Central memory CD8-positive, alpha-beta T cell (primary cell): ENCODE measurements around the gene GJB1.
A peak's percentile ranks its signal among the peaks of the same experiment; 100 is the strongest.
"Not testable (repeated sequence)": the region's sequence is repeated elsewhere in the genome, so short reads cannot be mapped to it uniquely, and the experiment has no call there.

ENCODE experiments used
- ATAC-seq: fragments of 150-1000 bp; cut with Tn5 transposase; replicated peaks from 2 replicates; pipeline ENCODE4 v1.10.0; 2022; ENCODE audit warnings: mild to moderate bottlenecking, moderate FRiP score, moderate number of reproducible peaks; ENCODE audit not compliant: poor library complexity, severe bottlenecking; ENCODE audit errors: extremely low read depth
- DNase-seq, 2 donors: peaks; one replicate each; pipeline ENCODE4 v3.0.0; 2021; ENCODE audit warnings: low spot score in 2 of 2
- H3K27ac Mint-ChIP-seq: one replicate; pipeline ENCODE4 v1.8.0; 2022; ENCODE audit warnings: low read depth, mild to moderate bottlenecking, moderate library complexity, mixed read lengths
- H3K27me3 Mint-ChIP-seq: one replicate; pipeline ENCODE4 v1.8.0; 2022; ENCODE audit warnings: mixed read lengths
- H3K36me3 Mint-ChIP-seq: one replicate; pipeline ENCODE4 v1.8.0; 2022; ENCODE audit warnings: mild to moderate bottlenecking, moderate library complexity, mixed read lengths; ENCODE audit not compliant: insufficient read depth
- H3K4me1 Mint-ChIP-seq: one replicate; pipeline ENCODE4 v1.8.0; 2022; ENCODE audit warnings: mixed read lengths
- H3K4me3 Mint-ChIP-seq: one replicate; pipeline ENCODE4 v1.8.0; 2022; ENCODE audit warnings: mild to moderate bottlenecking, moderate library complexity, mixed read lengths
- H3K9me3 Mint-ChIP-seq: one replicate; pipeline ENCODE4 v1.8.0; 2022; ENCODE audit warnings: mixed read lengths

Gene GJB1

DNA sequence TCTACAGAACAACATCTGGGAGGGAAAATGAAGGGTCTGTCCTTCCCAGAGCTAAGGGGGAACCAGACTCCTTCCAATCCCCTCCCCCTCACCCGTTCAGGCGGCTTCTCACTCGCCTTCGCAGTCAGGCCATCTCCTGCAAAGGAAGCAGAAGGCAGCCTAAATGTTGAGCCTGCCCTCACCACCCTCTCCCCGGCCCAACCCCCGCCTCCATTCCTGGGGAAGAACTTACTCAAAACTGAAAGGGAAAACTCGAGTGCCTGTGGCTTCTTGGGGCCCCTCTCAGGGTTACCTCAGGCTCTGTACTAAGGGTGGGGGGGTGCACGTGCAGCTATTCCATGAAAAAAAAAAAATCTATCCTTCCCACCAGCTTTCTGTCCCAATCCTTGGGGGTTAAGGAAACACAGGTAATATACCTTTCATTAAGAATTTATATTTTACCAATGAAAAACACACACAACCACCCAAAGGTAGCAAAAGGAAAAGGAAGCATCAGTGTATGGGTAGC, 28.5 kb downstream of the GJB1 start:
- Mint-ChIP-seq H3K4me1 (peaks cover 13% of the 10 kb centered on the region), H3K9me3 (no peaks in the 10 kb centered on the region), H3K36me3 (peaks cover 18% of the 10 kb centered on the region), H3K27me3 (no peaks in the 10 kb centered on the region), H3K27ac (no peak overlapping the region), H3K4me3 (no peak overlapping the region)
- DNase-seq (no peak), ATAC-seq (no peak)

DNA sequence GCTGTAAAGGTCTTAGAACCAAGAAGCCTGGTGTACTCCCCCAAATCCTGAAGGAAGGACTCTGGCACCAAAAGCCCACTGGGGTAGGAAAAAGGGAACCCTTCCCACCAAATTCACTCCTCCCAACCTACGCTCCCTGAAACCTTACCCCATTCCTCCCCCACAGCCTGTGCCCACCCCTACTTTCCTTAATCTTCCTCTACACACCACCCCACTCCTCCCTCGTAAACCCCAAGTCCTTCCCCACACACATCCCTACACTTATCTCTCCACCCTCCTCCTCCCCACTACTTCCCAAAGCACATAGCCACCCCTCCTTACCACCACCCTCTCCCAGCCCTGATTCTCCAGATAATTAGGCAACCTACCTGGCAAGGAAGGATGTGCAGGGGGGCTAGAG, 29.2 kb downstream of the GJB1 start:
- Mint-ChIP-seq H3K4me3 (peak overlapping the region; percentile 13), H3K36me3 (peaks cover 16% of the 10 kb centered on the region), H3K9me3 (no peaks in the 10 kb centered on the region), H3K27ac (no peak overlapping the region), H3K4me1 (peaks cover 13% of the 10 kb centered on the region), H3K27me3 (no peaks in the 10 kb centered on the region)
- DNase-seq = no peak
- ATAC-seq = no peak

DNA sequence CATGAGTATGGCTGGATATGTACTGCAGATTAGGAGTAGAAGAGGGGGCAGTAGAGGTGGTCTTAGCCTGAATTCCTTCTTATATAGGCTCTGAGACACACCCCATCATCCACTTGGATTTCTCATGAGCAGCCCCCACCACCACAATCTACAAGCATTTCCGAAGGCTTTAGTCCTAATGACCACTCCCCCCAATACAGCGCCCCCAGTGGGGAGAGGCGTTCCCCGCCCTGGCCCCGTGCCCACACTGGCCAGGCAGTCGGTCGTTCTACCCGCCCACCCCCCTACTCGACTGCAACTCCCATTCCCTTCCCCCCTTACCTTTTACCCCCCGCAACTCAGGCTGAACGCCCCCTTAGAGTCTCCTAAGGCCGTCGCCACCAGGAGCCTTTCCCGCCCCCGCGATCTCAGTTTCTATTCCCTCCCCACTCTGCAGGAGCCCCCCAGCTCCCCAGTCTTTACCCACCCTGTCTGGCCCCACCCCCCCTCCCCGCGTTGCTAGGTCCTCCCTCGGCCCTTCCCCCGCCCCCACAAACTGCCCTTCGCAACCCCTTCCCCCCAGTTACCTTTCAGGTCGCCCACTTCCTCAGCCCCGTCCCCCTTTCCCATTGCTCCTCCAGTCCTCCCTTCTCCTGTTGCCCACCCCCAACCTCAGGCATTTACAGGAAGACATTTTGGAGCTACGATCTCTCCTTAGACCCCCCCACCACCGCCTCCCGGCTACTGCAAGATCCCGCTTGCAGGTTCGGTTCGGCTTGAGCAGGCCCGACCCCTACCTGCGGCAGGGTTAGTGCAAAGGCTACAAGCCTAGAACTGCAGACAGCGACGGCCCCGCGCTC, 30.4 kb downstream of the GJB1 start:
- H3K4me1 Mint-ChIP-seq = peaks cover 13% of the 10 kb centered on the region
- ATAC-seq (no peak), DNase-seq (peak in 1 of 2 donors; percentile 13)
- no peaks in the 10 kb centered on the region for H3K9me3 Mint-ChIP-seq
- no peaks in the 10 kb centered on the region for H3K27me3 Mint-ChIP-seq
- peaks cover 16% of the 10 kb centered on the region for H3K36me3 Mint-ChIP-seq
- H3K27ac Mint-ChIP-seq = peak overlapping the region; percentile 96
- H3K4me3 Mint-ChIP-seq = peak overlapping the region; percentile 81

DNA sequence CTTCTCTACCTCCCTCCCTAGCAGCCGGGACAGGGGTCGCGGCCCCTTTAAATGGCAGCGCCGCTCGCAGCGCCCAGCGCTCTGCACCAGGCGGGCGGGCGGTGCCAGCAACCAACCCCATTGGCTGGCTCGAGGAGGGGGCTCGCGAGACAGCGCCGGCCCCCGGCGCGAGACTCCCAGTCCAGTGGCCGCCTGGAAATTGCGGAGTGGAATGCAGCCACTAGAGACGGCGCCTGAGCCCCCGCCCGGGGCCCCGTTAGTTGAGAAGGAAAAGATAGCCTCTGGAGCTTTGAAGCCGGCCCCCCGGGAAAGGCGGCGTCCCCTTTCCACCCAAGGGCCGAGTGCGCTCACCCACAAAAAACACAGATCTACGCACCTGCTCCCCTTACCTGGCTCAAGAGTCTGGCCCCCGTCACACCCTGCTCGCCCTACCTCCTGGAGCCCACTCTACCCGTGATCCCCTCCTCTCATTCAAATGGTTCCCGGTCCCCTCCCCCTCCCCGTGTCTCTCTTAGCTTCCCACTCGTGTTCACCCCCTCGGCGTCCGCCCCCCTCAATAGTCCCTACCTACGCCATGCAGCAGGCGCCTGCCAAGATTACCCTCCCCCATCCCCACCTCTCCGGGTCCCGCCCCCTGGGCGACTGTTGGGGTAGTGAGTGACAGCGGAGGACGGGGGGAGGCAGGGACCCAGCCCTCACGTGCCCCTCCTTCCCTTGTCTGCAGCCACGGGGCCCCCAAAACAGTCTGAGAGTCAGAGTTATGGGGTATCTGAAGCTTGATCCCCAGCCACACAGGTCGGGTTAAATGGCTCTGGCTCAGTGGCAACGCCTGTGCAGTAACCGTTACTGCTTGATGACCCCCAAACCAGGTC, 31.3 kb downstream of the GJB1 start, which contains the start of gene ZMYM3:
ZMYM3 (minus strand) TSS at position 49 of the 872 bp plus-strand sequence. CDS start 885 bp downstream, outside the sequence.
- ATAC-seq (peak; percentile 79), DNase-seq (peak; percentile 41 to 74)
- H3K9me3 Mint-ChIP-seq = no peaks in the 10 kb centered on the region
- no peaks in the 10 kb centered on the region for H3K27me3 Mint-ChIP-seq
- H3K27ac Mint-ChIP-seq = peak within 1 kb of the TSS; percentile 96
- H3K36me3 Mint-ChIP-seq = peaks cover 16% of the 10 kb centered on the region
- H3K4me1 Mint-ChIP-seq = peaks cover 13% of the 10 kb centered on the region
- H3K4me3 Mint-ChIP-seq = peak within 1 kb of the TSS; percentile 81

DNA sequence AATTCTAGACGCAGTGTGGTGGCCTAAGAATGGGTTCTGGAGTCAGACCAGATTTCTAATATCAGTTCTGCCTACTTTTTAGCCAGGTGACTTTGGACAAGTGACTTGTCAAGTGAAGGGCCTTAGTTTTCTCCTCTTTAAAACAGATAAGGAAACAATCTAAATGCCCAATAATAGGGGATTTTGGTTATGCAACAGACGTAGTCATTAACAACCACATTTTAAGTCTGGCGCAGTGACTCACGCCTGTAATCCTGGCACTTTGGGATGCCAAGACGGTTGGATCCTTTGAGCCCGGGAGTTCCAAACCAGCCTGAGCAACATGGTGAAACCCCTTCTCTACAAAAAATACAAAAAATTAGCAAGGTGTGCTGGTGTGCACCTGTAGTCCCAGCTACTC, 33.0 kb downstream of the GJB1 start:
- H3K27ac Mint-ChIP-seq = peak overlapping the region; percentile 96
- no peaks in the 10 kb centered on the region for H3K9me3 Mint-ChIP-seq

DNA sequence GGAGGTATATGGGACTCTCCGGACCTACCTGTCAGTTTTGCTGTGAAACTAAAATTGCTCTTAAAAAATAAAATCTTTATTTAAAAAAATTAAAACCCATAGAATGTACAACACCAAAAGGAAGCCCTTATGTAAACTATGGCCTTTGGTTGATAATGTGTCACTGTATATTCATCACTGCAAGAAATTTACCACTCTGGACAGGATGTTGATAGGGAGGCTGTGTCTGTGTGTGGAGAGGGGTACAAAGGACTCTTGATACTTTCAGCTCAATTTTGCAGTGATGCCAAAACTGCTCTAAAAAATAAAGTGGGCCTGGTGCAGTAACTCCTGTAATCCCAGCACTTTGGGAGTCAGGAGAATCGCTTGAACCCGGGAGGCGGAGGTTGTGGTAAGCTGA, 33.8 kb downstream of the GJB1 start:
- peak overlapping the region; percentile 96 for H3K27ac Mint-ChIP-seq
- DNase-seq (no peak), ATAC-seq (no peak)
- peaks cover 10% of the 10 kb centered on the region for H3K36me3 Mint-ChIP-seq
- H3K9me3 Mint-ChIP-seq = no peaks in the 10 kb centered on the region
- H3K4me1 Mint-ChIP-seq = peaks cover 13% of the 10 kb centered on the region
- H3K4me3 Mint-ChIP-seq = no peak overlapping the region
- no peaks in the 10 kb centered on the region for H3K27me3 Mint-ChIP-seq

More for the DNA sequence above, 33.0 kb downstream of the GJB1 start:
- Mint-ChIP-seq H3K4me3 (peak overlapping the region; percentile 81), H3K27me3 (no peaks in the 10 kb centered on the region), H3K36me3 (peaks cover 10% of the 10 kb centered on the region), H3K4me1 (peaks cover 13% of the 10 kb centered on the region)
- no peak for DNase-seq
- ATAC-seq = no peak

DNA sequence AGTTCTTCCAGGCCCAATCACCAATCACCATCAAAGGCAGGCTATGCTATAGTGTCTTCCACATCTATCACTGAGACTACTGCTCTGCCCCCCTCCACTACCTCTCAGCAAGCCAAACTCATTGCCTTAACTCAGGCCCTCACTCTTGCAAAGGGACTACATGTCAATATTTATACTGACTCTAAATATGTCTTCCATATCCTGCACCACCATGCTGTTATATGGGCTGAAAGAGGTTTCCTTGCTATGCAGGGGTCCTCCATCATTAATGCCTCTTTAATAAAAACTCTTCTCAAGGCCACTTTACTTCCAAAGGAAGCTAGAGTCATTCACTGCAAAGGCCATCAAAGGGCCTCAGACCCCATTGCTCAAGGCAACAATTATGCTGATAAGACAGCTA, 45.6 kb downstream of the GJB1 start:
- not testable (repeated sequence) for ATAC-seq, H3K9me3 Mint-ChIP-seq

DNA sequence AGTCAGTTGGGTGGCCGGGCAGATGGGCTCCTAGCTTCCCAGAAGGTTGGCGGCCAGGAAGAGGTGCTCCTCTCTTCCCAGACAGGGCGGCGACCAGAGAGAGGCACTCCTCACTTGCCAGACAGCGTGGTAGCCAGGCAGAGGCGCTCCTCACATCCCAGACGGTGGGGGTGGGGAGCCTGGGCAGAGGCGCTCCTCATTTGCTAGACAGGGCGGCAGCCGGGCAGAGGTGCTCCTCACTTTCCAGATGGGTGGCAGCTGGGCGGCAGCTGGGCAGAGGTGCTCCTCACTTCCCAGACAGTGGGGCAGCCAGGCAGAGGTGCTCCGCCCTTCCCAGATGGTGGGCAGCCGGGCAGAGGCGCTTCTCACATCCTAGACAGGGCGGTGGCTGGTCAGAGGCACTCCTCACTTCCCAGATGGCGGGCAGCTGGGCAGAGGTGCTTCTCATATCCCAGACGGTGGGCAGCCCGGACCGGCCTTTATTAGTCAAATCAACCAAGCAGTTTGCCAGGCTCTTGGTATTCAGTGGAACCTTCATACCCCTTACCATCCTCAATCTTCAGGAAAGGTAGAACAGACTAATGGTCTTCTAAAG, 46.9 kb downstream of the GJB1 start:
- Mint-ChIP-seq H3K9me3 (no peaks in the 10 kb centered on the region), H3K4me1 (no peaks in the 10 kb centered on the region), H3K4me3 (no peak overlapping the region), H3K27me3 (no peaks in the 10 kb centered on the region), H3K27ac (no peak overlapping the region), H3K36me3 (no peaks in the 10 kb centered on the region)
- ATAC-seq (no peak), DNase-seq (no peak)

More for the DNA sequence above, 45.6 kb downstream of the GJB1 start:
- H3K4me3 Mint-ChIP-seq, H3K36me3 Mint-ChIP-seq, H3K4me1 Mint-ChIP-seq, H3K27ac Mint-ChIP-seq, H3K27me3 Mint-ChIP-seq, DNase-seq: not testable (repeated sequence)

DNA sequence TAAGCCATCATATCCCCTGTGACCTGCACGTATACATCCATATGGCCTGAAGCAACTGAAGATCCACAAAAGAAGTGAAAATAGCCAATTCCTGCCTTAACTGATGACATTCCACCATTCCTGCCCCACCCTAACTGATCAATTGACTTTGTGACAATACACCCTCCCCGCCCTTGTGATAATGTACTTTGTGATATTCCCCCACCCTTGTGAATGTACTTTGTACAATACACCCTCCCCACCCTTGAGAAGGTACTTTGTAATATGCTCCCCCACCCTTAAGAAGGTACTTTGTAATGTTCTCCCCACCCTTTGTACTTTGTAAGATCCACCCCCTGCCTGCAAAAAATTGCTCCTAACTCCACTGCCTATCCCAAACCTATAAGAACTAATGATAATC, 49.3 kb downstream of the GJB1 start:
- H3K27me3 Mint-ChIP-seq, DNase-seq, H3K27ac Mint-ChIP-seq, H3K36me3 Mint-ChIP-seq, H3K4me3 Mint-ChIP-seq, H3K4me1 Mint-ChIP-seq, ATAC-seq, H3K9me3 Mint-ChIP-seq: not testable (repeated sequence)
